Kidney epithelial cell (primary cell): ENCODE results near the gene HPS4. TPM values are rescaled to one million over a fixed set of nuclear protein-coding genes. Genes with fewer than 3 reads are reported as not detected.

Experiments used
- DNase-seq: peaks from one replicate; pipeline ENCODE4 v3.0.0-alpha.2; 2010; ENCODE audit warnings: low read depth
- H3K27me3 ChIP-seq: 2 replicates; pipeline ENCODE4 v1.6.0; 2011; ENCODE audit warnings: low read length; ENCODE audit not compliant: control insufficient read depth, insufficient read depth
- H3K36me3 ChIP-seq: 2 replicates; pipeline ENCODE4 v1.5.1; 2011; ENCODE audit warnings: low read length; ENCODE audit not compliant: control insufficient read depth, insufficient read depth
- H3K4me3 ChIP-seq: 2 replicates; pipeline ENCODE4 v1.5.1; 2011; ENCODE audit warnings: low read depth, mild to moderate bottlenecking, control low read depth, low read length
- CTCF ChIP-seq: IDR thresholded peaks from 2 replicates; pipeline ENCODE4 v1.5.1; 2011; ENCODE audit warnings: mild to moderate bottlenecking, moderate library complexity, low read length, control low read depth, inconsistent platforms; ENCODE audit not compliant: insufficient read depth, poor library complexity, severe bottlenecking
- total RNA-seq: library from RNA; depleted of rRNA; stranded (reverse); fragments of >200 nt; gene quantifications from 2 replicates; pipeline ENCODE4 v1.2.3, GENCODE V29; 2015

The HPS4 gene
- total RNA-seq, 1 donor from 2014 or later = 43.9 TPM

GRCh38 chr22:26463101-26463661 is 20.4 kb downstream of the HPS4 start:
- no peak overlapping the region for H3K4me3 ChIP-seq
- TF ChIP-seq CTCF = no peak
- no peaks in the 10 kb centered on the region for H3K27me3 ChIP-seq
- no peak for DNase-seq
- H3K36me3 ChIP-seq = peaks cover 5% of the 10 kb centered on the region

- Histone ChIP-seq H3K36me3 (peaks cover 5% of the 10 kb centered on the region), H3K4me3 (no peak overlapping the region), H3K27me3 (no peaks in the 10 kb centered on the region)
- TF ChIP-seq CTCF = no peak
- no peak for DNase-seq
These were observed 20.9 kb downstream of the HPS4 start for GRCh38 chr22:26462641-26463040.

DNA sequence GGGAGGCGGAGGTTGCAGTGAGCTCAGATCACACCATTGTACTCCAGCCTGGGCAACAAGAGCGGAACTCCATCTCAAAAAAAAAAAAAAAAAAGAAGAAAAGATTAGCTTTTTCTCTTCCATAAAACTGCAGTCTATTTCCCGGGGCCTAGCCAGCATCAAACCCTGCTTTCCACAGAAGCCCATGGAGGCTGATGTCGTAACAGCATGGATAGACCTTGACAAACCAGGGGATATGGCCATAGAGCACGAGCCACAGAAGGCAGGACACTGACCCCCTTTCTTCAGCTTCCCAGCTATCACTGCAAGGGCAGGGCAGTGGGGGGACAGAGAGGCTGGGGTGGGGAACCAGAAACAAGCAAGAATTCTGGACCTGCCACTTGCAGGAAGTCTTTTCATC is 21.5 kb downstream of the HPS4 start:
- H3K27me3 ChIP-seq = no peaks in the 10 kb centered on the region
- TF ChIP-seq CTCF = no peak

DNA sequence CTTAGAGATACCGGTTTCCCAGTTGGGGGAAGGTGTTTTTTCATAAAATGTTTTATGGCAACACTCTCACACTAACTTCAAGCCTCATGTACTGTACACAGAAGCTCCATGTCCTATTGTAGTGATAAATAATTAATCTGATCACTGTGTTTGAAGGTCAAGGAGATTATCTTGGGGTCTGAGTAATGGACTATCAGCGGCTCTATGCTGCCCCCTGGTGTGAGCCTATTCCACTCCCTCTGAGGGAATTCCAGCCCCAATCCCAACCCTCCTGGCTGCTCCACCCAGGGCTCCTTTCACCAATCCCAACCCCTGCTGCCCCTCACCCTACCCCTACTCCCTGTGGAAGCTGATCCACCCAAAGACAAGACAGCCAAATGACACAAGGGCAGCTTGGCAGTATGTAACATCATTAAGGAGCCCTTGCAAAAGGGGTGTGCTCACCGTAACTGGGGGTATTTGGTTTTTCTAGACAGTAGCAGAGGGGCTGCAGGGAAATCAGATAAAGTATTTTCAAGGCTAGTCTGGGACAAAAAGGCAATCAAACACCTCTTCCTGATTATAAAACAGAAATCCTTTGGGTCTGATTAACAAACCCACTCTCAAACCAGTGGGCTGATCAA is 22.3 kb downstream of the HPS4 start:
- Histone ChIP-seq H3K27me3 (no peaks in the 10 kb centered on the region), H3K4me3 (no peak overlapping the region), H3K36me3 (peaks cover 5% of the 10 kb centered on the region)
- TF ChIP-seq CTCF = peak; percentile 86
- no peak for DNase-seq

More for the DNA sequence above, 21.5 kb downstream of the HPS4 start:
- Histone ChIP-seq H3K36me3 (peaks cover 5% of the 10 kb centered on the region), H3K4me3 (no peak overlapping the region)
- no peak for DNase-seq

GRCh38 chr22:26460202-26460601 is 23.4 kb downstream of the HPS4 start:
- Histone ChIP-seq H3K27me3 (no peaks in the 10 kb centered on the region), H3K36me3 (peaks cover 5% of the 10 kb centered on the region), H3K4me3 (no peak overlapping the region)
- no peak for DNase-seq
- no peak for TF ChIP-seq CTCF
